GM18858 (cell line): ENCODE results near the gene KBTBD12.

ENCODE experiments used
- ATAC-seq: cut with Tn5 transposase; IDR thresholded peaks from one replicate; pipeline ENCODE4 v1.9.1; 2021; ENCODE audit not compliant: unreplicated experiment

Gene KBTBD12

GRCh38 chr3:127985216-127985615, 70.2 kb downstream of the KBTBD12 start:
- no peak for ATAC-seq

- no peak for ATAC-seq
Observed at GRCh38 chr3:127985655-127986225, 70.7 kb downstream of the KBTBD12 start.

- ATAC-seq = no peak
Observed at GRCh38 chr3:127986803-127987202, 71.8 kb downstream of the KBTBD12 start.

GRCh38 chr3:127987309-127987995, 72.4 kb downstream of the KBTBD12 start:
- ATAC-seq = no peak

GRCh38 chr3:127988770-127989557, 73.9 kb downstream of the KBTBD12 start:
- ATAC-seq = no peak

DNA sequence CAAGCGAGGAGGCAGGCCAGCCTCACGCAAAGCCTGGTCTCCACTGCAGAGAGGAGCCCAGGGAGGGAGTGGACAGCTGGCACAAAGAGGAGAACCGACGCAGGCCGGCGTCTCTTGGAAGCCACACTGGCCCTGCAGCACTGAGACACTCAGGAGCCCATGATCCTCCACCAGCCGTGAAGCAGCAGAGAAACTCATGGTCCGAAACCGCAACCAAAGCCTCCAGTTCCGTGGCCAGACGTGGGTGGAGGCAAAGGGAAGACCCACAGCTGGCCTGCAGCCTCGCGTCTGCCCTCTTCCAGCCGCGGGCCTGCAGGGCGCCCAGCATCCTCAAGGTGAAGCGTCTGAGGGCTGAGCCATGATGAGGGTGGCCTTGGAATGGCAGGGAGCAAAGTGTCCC, 75.0 kb downstream of the KBTBD12 start:
- no peak for ATAC-seq

GRCh38 chr3:127990461-127990860, 75.4 kb downstream of the KBTBD12 start:
- no peak for ATAC-seq

- ATAC-seq = no peak
Observed at GRCh38 chr3:127991251-127991650, 76.2 kb downstream of the KBTBD12 start.

GRCh38 chr3:127991681-127992080, 76.6 kb downstream of the KBTBD12 start:
- no peak for ATAC-seq

DNA sequence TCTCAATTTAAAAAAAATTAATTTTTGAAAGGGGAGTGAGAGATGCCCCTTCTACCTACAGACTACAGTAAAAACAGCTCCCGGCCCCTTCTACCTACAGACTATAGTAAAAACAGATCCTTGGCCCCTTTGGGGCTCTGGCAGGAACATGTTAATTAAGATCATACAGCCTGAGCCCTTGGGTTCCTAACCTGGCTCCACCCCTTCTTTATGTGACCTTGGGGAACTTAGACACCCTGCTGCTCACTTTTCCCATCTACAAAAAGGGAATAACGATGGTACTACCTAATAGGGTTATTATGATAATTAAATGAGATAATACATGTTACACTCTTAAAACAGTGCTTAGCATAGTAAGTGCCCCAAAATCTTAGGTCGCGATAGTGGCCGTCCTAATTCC, 77.1 kb downstream of the KBTBD12 start:
- ATAC-seq = no peak

DNA sequence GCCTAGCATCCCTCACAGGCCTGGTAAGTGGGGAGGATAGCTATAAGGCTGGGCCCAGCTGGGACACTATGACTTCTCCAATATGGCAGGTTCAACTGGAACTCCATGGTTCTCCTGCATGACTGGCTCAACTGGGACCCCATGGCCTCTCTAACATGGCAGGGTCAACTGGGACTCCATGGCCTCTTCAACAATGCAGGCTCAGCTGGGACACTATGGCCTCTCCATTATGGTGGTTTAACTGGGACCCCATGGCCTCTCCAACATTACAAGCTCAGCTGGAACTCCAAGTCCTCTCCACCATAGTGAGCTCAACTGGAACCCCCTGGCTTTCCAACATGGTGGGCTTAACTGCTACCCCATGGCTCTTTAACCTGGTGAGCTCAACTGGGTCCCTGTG, 79.0 kb downstream of the KBTBD12 start:
- no peak for ATAC-seq

- ATAC-seq = no peak
Observed at GRCh38 chr3:127997016-127997415, 82.0 kb downstream of the KBTBD12 start.

DNA sequence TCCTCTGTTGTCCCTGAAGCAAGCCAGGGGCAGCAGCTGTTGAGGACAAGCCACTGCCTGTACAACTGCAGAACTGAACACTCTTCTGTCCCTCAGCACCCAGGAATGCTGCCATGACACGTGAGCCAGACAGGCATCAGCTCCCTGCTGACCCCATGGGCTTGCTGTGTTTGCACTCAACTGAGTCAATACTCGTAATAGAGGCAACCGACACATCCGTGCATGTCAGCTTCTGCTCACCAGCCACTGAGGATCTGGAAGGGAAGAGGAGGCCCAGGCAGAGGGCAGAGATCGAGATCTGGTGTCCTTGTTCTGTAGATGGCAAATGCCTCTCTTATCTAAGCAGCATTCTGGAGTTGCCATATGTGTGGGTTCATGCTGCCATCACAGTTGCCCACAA, 82.9 kb downstream of the KBTBD12 start:
- no peak for ATAC-seq

GRCh38 chr3:127998596-127998995, 83.6 kb downstream of the KBTBD12 start:
- no peak for ATAC-seq

DNA sequence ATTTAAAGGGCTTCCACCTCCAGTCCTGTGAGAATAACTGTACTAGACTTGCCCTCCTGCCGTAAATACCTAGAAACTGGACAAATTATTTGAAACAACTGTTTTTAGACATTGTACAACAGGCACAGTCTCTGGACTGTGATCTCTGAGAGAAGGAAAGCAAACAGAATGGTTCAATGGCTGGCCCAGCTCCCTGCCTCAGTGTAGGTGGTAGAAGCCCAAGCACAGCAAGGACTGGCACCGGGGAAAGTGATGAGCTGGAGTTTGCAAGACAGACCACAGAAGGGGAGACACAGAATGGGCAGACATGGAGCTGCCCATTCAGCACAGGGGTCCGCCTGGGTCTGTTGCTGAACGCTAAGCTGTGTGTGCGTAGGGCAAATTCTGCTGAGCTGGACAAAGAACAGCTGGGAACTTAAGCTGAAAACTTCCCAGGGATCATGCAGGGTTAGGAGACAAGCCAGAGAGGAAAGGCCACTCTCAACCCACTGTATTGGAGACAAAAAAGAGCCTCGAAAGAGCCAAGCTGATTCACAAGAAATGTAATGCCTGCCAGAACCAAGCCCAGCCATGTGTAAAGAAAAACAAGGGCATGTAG, 84.6 kb downstream of the KBTBD12 start:
- no peak for ATAC-seq

DNA sequence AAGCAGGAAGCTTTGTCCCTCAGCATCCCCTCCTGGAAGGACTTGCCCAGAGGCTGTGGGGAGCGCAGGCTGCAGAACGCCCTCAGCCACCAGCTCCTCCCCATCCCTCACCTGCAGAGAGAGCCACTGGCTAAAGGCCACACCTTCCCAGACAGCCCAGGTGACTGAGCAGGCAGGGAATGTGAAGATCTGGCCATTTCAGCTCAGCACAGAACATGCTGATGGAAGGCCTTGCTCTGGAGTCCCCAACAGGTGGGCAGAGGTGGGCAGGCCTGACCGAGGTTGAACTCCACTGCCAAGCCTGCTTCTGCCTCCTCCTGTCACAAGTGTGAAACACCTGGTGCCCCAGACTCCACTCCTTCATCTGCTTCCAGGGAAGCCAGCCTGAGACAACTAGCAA, 86.5 kb downstream of the KBTBD12 start:
- ATAC-seq = no peak

DNA sequence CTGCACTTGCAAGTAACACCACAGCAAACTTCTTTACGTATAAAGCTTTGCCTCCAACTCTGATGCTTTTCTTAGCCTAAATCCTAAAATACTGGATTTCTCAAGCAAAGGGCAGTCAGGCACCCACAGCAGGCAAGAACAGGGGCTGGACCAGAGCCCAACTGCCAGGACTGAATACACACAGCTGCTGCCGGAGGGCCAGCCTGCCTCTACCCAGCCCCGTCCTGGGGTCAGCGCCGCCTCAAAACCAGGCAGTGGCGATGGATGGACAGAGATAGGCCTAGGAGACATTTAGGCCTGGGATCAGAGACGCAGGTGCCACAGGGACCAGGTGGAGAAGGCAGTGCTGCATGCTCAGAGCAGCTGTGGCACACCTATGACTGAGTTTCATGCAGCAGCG, 89.6 kb downstream of the KBTBD12 start:
- ATAC-seq = no peak

GRCh38 chr3:128006061-128007032, 91.3 kb downstream of the KBTBD12 start:
- no peak for ATAC-seq

GRCh38 chr3:128007033-128007424, 92.0 kb downstream of the KBTBD12 start:
- no peak for ATAC-seq

DNA sequence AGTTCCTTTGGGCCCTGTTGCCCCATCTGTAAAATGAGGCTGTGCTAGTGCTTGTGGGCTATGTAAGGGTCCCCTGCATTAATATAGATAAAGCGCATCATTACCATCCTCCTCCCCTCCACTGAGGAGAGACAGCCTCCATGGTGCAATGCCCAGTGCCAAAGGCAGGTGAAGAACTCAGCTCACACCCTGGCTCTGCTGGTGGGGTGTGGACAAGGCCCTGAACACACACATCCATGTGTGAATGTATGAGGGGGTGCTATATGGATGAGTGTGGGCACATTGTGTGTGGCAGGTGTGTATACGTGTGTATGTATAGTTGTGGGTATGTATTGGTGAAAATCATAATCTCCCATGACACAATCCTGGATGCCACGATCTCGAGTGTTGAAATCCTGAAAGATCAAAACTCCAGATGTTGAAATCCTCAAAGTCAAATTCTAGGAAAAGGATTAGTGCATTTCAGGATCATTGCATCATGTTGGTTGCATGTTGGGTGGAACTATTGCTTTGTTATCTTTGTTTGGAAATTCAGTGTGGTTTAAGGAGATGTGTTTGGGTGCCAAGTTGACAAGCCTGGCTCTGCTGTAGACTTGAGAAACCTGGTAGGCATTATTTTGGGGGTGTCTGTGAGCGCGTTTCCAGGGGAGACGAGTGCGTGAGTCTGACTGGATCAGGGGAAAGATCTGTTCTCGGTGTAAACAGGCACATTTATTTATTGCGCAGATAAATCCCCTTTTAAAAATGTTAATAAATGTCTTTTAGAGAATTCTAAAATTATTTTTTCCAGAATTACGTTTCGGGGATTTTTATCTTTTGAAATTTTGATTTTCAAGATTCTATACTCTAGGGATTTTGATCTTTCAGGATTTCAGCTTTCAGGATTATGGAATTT, 95.2 kb downstream of the KBTBD12 start:
- ATAC-seq = no peak
